ENCODE results near the gene GSTA3.

GRCh38 chr6:52925042-52925441 lies 15.5 kb upstream of the GSTA3 start:
- TF ChIP-seq TCF7L2 (IDR thresholded peaks at IDR 0.05; ENCODE audit: low read depth, low read length) (no peak), SP1 (IDR thresholded peaks at IDR 0.05) (no peak), SP1 (CRISPR knock-in tag; IDR thresholded peaks at IDR 0.05) (no peak), ZNF713 (CRISPR knock-in tag; IDR thresholded peaks at IDR 0.05) (no peak), ZNF567 (CRISPR knock-in tag; IDR thresholded peaks at IDR 0.05; ENCODE audit: borderline replicate concordance) (no peak)

Measured in HepG2 (cell line).